ENCODE measurements around the gene PKDCC.

The PKDCC gene

DNA sequence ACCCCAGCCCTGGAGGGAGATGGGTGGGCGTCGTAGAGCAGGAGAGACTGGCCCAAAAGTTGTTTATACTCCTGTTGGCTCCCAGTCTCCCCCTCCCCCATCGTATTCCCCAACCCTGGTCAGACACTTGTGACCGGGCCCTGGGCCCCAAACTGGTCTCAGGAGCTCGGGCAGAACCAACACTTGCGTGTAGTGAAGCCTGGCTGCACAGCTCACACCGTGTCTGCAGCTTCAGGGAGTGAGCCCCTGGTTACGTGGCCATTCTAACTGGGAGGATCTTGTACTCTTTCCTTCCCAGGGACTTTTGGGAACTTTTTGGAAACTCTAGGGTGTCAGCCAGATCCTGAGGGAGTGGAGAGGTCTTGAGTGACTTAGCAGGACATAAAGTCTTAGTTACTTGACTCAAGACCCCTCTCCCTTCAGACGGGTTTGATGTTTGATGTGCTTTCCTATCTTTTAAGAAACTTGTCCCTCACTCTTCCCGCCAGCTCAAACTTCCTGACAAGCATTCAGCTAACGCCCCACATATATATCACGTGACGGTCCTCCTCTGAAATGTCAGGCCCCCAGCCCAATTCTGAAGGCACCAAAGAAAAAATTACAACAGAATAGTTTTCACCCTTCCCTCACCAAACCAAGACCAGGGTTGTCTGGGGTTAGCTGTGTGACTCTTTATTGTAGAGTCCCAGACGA, 2.3 kb downstream of the PKDCC start:
- H3K4me3 ChIP-seq (ENCODE audit: low read length) = no peak overlapping the region
- TF ChIP-seq, protein P1, sequence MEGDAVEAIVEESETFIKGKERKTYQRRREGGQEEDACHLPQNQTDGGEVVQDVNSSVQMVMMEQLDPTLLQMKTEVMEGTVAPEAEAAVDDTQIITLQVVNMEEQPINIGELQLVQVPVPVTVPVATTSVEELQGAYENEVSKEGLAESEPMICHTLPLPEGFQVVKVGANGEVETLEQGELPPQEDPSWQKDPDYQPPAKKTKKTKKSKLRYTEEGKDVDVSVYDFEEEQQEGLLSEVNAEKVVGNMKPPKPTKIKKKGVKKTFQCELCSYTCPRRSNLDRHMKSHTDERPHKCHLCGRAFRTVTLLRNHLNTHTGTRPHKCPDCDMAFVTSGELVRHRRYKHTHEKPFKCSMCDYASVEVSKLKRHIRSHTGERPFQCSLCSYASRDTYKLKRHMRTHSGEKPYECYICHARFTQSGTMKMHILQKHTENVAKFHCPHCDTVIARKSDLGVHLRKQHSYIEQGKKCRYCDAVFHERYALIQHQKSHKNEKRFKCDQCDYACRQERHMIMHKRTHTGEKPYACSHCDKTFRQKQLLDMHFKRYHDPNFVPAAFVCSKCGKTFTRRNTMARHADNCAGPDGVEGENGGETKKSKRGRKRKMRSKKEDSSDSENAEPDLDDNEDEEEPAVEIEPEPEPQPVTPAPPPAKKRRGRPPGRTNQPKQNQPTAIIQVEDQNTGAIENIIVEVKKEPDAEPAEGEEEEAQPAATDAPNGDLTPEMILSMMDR (IDR thresholded peaks at IDR 0.05; ENCODE audit: insufficient read depth, low read depth, low read length, missing control alignments) = no peak

DNA sequence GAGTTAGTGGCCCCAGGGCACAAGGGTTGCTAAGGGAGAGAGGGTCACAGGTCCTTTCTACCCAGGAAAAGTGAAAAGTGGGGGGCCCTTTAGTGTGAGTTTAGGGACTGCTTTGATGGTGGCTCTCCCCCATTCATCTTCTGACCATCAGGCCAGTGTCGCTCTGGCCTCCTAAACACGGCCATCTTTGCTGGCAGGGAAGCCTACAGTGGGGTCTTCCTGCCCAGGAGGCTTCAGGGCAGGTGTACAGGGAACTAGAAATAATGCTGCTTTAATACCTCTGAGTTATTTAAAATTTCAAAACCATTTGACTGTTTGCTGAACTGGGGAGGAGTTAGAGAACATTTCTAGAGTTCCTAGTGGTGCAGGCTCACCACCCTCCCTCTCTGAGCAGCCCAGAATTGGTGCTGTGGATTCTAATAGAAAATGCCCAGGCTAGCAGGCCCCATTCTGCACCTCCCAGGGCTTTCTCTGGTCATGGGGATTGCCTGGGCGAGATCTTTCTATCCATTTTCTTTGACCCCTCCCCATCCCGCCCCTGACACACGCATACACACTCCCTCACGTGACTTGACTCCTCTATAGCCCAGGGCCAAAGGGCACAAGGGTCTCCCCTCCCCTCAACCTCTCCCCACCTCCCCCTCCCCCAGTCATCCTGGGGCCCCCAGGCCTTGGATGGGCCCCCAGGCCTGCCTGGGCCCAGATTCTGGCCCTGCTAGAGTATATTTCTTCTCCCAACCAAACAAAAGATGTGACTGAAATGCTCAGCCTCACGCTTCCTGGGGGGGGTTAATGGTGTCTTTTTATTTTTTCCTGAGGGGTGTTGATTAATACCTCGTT, 3.1 kb downstream of the PKDCC start:
- TF ChIP-seq, protein P1 (IDR thresholded peaks at IDR 0.05; ENCODE audit: insufficient read depth, low read depth, low read length, missing control alignments) = no peak
- no peak overlapping the region for H3K4me3 ChIP-seq (ENCODE audit: low read length)

More for the DNA sequence above, 2.3 kb downstream of the PKDCC start:
- DNase-seq (ENCODE audit: low read depth) = no peak

DNA sequence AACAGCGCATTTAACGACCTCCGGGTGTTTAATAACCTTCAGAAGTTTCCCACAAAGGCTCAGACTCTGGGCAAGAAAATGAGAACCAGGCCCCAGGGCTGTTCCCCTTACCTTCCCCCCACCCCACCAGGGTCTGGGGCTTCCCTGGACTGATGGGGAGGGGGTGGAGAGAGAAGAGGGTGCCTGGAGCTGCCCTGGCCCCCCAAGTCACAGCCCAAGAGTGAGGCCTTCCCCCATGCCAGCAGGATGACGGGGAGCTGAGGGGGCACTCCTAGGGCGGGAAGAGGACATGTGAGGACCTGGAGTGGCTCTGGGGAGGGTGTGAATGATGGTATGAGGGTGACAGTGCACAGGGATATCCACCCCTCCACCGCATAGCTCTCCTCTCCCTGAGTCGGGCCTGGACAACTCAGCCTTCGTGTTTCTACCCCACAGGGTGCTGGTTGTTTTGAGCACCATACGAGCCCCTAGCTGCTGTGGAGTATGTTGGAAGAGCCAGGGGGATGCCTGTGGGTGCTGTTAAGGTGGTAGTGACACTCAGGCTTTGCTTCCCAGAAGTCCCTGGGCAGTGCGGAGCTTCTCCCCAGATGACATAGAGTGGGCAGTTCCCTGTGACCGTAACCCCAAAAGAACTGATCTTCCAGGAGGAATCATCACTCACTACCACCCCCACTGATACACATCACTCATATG, 3.9 kb downstream of the PKDCC start:
- no peak for DNase-seq (ENCODE audit: low read depth)
- H3K4me3 ChIP-seq (ENCODE audit: low read length) = no peak overlapping the region
- TF ChIP-seq, protein P1 (IDR thresholded peaks at IDR 0.05; ENCODE audit: insufficient read depth, low read depth, low read length, missing control alignments) = no peak

More for the DNA sequence above, 3.1 kb downstream of the PKDCC start:
- no peak for DNase-seq (ENCODE audit: low read depth)

DNA sequence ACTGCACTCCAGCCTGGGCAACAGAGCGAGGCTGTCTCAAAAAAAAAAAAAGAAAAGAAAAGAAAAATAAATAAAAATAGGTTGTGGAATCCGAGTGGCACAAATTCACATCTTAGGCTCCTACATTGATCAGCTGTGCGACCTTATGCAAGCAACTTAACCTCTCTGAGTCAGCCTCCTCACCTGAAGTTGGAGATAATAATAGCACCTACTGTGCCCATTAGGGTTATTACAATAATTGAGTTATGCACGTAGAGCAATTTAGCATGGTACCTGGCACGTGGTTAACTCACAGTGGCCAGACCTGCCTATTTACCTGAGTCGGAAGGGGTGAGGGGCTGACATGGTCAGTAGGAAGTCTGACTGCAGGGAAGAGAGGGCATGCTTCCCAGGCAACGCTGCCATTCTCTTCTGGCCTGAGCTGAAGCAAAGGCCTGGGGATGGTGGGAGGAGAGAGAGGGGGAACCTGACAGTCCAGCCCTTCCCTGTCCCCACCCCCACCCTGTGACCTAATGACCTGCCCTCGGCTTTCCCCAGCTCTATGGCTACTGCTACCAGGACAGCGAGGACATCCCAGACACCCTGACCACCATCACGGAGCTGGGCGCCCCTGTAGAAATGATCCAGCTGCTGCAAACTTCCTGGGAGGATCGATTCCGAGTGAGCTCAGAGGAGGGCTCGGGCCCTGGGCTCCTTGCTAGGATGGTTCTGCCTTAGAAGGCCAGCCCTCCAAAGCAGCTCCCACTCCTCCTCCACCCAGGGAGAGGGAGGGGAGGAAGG, 5.1 kb downstream of the PKDCC start:
- TF ChIP-seq, protein P1 (IDR thresholded peaks at IDR 0.05; ENCODE audit: insufficient read depth, low read depth, low read length, missing control alignments) = no peak

DNA sequence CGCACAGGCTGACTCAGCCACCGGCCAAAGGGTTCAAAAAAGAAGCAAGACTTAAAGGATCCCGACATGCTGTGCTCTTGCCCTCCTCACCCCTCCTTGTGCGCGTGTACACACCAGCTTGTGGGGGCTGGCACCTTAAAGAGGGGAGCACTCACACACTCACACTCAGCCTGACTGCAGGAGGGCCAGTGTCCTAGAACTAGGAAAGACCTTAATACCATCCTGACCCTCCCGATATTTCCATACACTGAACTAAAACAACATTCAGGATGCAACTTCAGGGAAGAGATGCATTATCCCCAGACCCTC, 5.6 kb downstream of the PKDCC start:
- TF ChIP-seq, protein P1 (IDR thresholded peaks at IDR 0.05; ENCODE audit: insufficient read depth, low read depth, low read length, missing control alignments) = no peak
- no peak overlapping the region for H3K4me3 ChIP-seq (ENCODE audit: low read length)
- DNase-seq (ENCODE audit: low read depth) = no peak

More for the DNA sequence above, 5.1 kb downstream of the PKDCC start:
- H3K4me3 ChIP-seq (ENCODE audit: low read length) = no peak overlapping the region
- DNase-seq (ENCODE audit: low read depth) = no peak
